Endothelial cell of umbilical vein (primary cell): Measurements from ENCODE around the gene LGR4. TPM values are rescaled to one million over a fixed set of nuclear protein-coding genes. Genes with fewer than 3 reads are reported as not detected.

Experiments
- BruUV-seq: library from RNA; stranded (reverse); fragments of 400-500 nt; replicated peaks from 2 replicates; lab custom pipeline; 2021; lab: Mats Ljungman, UMichigan
- CTCF ChIA-PET: fragments of 300-600, 350-600 bp; sonication (Branson Sonifier 250); formaldehyde crosslinking; loops from one replicate; lab custom pipeline; 2021; ENCODE audit warnings: antibody characterized with exemption, inconsistent platforms; lab: Charles Lee
- POLR2A ChIA-PET: fragments of 300-600, 350-600 bp; sonication (Branson Sonifier 250); formaldehyde crosslinking; loops from one replicate; lab custom pipeline; 2021; ENCODE audit warnings: antibody characterized with exemption, inconsistent platforms; lab: Charles Lee
- DNase-seq: peaks from one replicate; pipeline ENCODE4 v3.0.0-alpha.2; 2011; ENCODE audit warnings: low read depth, low spot score
- FAIRE-seq: peaks from 2 replicates; lab custom pipeline; 2011; peaks lifted over from hg19 to GRCh38; lab: Jason Lieb, UNC
- H2AFZ ChIP-seq: 2 replicates; pipeline ENCODE4 v1.6.0; 2012; ENCODE audit warnings: low read depth, low read length, control low read depth, inconsistent platforms
- H3K27ac ChIP-seq: 2 replicates; pipeline ENCODE4 v1.5.1; 2011; ENCODE audit warnings: low read depth, mild to moderate bottlenecking, control low read depth, low read length, moderate library complexity; ENCODE audit not compliant: insufficient read depth
- H3K27me3 ChIP-seq, 2 experiments: 2 replicates each; pipeline versions ENCODE4 v1.6.0 to v1.6.1; 2011; ENCODE audit warnings: low read length in 2 of 2, mixed read lengths in 1 of 2; ENCODE audit not compliant: control insufficient read depth in 2 of 2, insufficient read depth in 2 of 2
- H3K36me3 ChIP-seq, 2 experiments: 2 replicates in 1 of 2; 3 replicates in 1 of 2; pipeline ENCODE4 v1.5.1; 2011; ENCODE audit warnings: low read length in 2 of 2, mild to moderate bottlenecking in 1 of 2, moderate library complexity in 1 of 2; ENCODE audit not compliant: control insufficient read depth in 2 of 2, insufficient read depth in 2 of 2; ENCODE audit errors: extremely low read depth in 1 of 2
- H3K4me1 ChIP-seq: 3 replicates; pipeline ENCODE4 v1.5.1; 2011; ENCODE audit warnings: mild to moderate bottlenecking, low read length; ENCODE audit not compliant: control insufficient read depth, insufficient read depth; ENCODE audit errors: extremely low read depth
- H3K4me2 ChIP-seq: 2 replicates; pipeline ENCODE4 v1.6.1; 2011; ENCODE audit warnings: low read length, control low read depth, mixed read lengths; ENCODE audit not compliant: insufficient read depth
- H3K4me3 ChIP-seq, 3 experiments: fragments of 200-600 bp in 1 of 3; sonication (generic), shearing (Covaris generic) in 1 of 3; replicated peaks in 1 of 3; 2 replicates each; pipeline ENCODE4 v1.5.1; 2011 to 2016; ENCODE audit warnings: control low read depth in 3 of 3, low read length in 3 of 3, mild to moderate bottlenecking in 2 of 3, inconsistent platforms in 1 of 3, low read depth in 1 of 3, moderate library complexity in 1 of 3; ENCODE audit not compliant: insufficient read depth in 1 of 3
- H3K79me2 ChIP-seq: 2 replicates; pipeline ENCODE4 v1.6.0; 2012; ENCODE audit warnings: low read length, inconsistent platforms; ENCODE audit not compliant: control insufficient read depth, insufficient read depth
- H3K9ac ChIP-seq: replicated peaks from 2 replicates; pipeline ENCODE3; 2011; ENCODE audit warnings: low read length, control low read depth; ENCODE audit not compliant: insufficient read depth; ENCODE audit errors: extremely low read depth
- H3K9me1 ChIP-seq: replicated peaks from 3 replicates; pipeline ENCODE4 v1.6.0; 2011; ENCODE audit warnings: mild to moderate bottlenecking, low read length; ENCODE audit not compliant: control insufficient read depth, insufficient read depth; ENCODE audit errors: extremely low read depth
- H3K9me3 ChIP-seq: replicated peaks from 2 replicates; pipeline ENCODE4 v1.5.1; 2012; ENCODE audit warnings: low read length, inconsistent platforms; ENCODE audit not compliant: control insufficient read depth, insufficient read depth
- H4K20me1 ChIP-seq: replicated peaks from 2 replicates; pipeline ENCODE3; 2011; ENCODE audit warnings: mild to moderate bottlenecking, low read length; ENCODE audit not compliant: control insufficient read depth, insufficient read depth; ENCODE audit errors: extremely low read depth
- CTCF ChIP-seq, 2 donors: IDR thresholded peaks; 1 replicate in 1 of 2; 2 replicates in 1 of 2; pipeline ENCODE4 v1.5.1; 2011; ENCODE audit warnings: low read length in 2 of 2, mild to moderate bottlenecking in 2 of 2, moderate library complexity in 2 of 2, control low read depth in 1 of 2, inconsistent platforms in 1 of 2, low read depth in 1 of 2; ENCODE audit not compliant: insufficient read depth in 1 of 2; ENCODE audit errors: extremely low read depth in 1 of 2
- EZH2 ChIP-seq: IDR thresholded peaks from 2 replicates; pipeline ENCODE4 v1.6.1; 2012; ENCODE audit warnings: borderline replicate concordance, low read depth, mild to moderate bottlenecking, moderate library complexity, low read length, inconsistent platforms; ENCODE audit not compliant: severe bottlenecking
- FOS ChIP-seq: IDR thresholded peaks from 2 replicates; pipeline ENCODE4 v1.6.1; 2011; ENCODE audit warnings: mild to moderate bottlenecking, low read length, moderate library complexity, borderline replicate concordance; ENCODE audit not compliant: insufficient read depth
- GATA2 ChIP-seq: IDR thresholded peaks from 2 replicates; pipeline ENCODE4 v1.7.0; 2011; ENCODE audit warnings: low read depth, mild to moderate bottlenecking, moderate library complexity, mixed read lengths, low read length; ENCODE audit not compliant: insufficient read length, insufficient read depth
- JUN ChIP-seq: IDR thresholded peaks from 2 replicates; pipeline ENCODE4 v1.6.1; 2011; ENCODE audit warnings: borderline replicate concordance, low read depth; ENCODE audit not compliant: insufficient read length, insufficient read depth
- MAX ChIP-seq: IDR thresholded peaks from 2 replicates; pipeline ENCODE4 v1.6.1; 2011; ENCODE audit not compliant: insufficient read depth, insufficient read length
- MYC ChIP-seq: IDR thresholded peaks from one replicate; pipeline ENCODE4 v1.6.1; 2011; ENCODE audit warnings: mild to moderate bottlenecking, low read depth, low read length
- POLR2A ChIP-seq: IDR thresholded peaks from 2 replicates; pipeline ENCODE4 v1.6.1; 2012; ENCODE audit warnings: low read depth, mild to moderate bottlenecking, control low read depth, low read length
- POLR2AphosphoS5 ChIP-seq: IDR thresholded peaks from 2 replicates; pipeline ENCODE4 v1.6.1; 2012; ENCODE audit warnings: low read depth, mild to moderate bottlenecking, control low read depth, low read length, moderate library complexity; ENCODE audit not compliant: insufficient read depth
- dilution Hi-C: fragments of 300-500 bp; cut with MboI; formaldehyde crosslinking; loops from one replicate; pipeline ENCODE4 v1.15.0; 2019; ENCODE audit warnings: low sequenced_read_pairs; ENCODE audit not compliant: extremely low pct_ligation_motif_present
- intact Hi-C: fragments of 100-400 bp; cut with micrococcal nuclease; formaldehyde crosslinking; loops from one replicate; pipeline ENCODE4 v1.10.0; 2022
- polyA plus RNA-seq, 4 experiments: library from polyadenylated mRNA; depleted of rRNA in 3 of 4; stranded (reverse) in 3 of 4; unstranded in 1 of 4; fragments of >200 nt; gene quantifications; 2 replicates each; pipeline versions ENCODE4 v1.2.1 to v1.2.3, GENCODE V29; 2011 to 2012; ENCODE audit warnings: missing spikeins in 1 of 4
- total RNA-seq: library from RNA; stranded (reverse); gene quantifications from 2 replicates; pipeline ENCODE4 v1.2.3, GENCODE V29; 2021

The LGR4 gene
- total and polyA plus RNA-seq, 2 donors (not counting 3 experiments of a cell fraction or from before 2014, with no cell fraction given), result 1.3 to 3.1 TPM

DNA sequence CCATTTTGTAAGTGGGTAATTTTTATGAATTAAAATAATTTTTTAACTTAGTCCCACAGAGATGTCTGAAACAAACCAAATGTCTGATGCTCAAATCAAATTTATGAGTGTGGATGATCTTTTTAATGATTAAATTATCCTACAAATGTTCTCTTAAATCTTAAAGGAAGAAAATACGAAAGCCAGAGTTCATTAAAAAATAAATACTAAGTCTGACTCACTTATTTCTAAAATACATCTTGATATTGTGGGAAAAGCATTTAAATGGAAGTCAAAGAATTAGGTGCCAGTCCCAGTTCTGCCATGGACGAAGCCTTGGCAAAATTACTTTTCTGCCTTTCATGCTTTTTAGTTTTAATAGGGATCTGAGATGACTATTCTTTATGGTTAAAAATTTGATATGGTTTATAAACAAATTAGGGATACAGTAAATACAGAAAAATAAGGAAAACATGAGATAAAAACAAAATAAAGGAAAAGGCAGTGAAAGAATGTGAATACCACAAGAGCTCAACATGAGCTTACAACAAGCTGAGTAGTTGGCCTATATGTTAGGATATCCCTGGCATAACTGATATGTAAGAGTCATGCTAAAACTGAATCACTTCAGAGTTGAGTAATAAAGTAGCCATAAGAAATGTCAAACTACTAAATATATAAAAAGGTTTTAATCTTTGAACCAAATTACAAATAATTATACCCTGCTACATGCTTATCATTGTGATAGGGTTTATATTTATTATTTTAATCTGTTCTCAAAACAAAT lies 118.8 kb downstream of the LGR4 start:
- BruUV-seq, result no TSS peak
- dilution Hi-C loops, result no loop called here
- Histone ChIP-seq H3K9me1 (no peaks in the 10 kb centered on the region), H3K36me3 (no peaks in the 10 kb centered on the region), H3K4me3 (no peak overlapping the region), H3K4me2 (no peak overlapping the region), H2AFZ (no peak overlapping the region), H3K79me2 (no peaks in the 10 kb centered on the region), H3K27me3 (no peaks in the 10 kb centered on the region), H4K20me1 (no peaks in the 10 kb centered on the region), H3K4me1 (no peaks in the 10 kb centered on the region), H3K27ac (no peak overlapping the region), H3K9me3 (no peaks in the 10 kb centered on the region), H3K9ac (no peak overlapping the region)
- intact Hi-C loops, result no loop called here
- POLR2A ChIA-PET, result no interaction called here
- no peak for DNase-seq
- CTCF ChIA-PET, result no interaction called here
- TF ChIP-seq POLR2AphosphoS5 (no peak), POLR2A (no peak), MAX (no peak), FOS (no peak), JUN (no peak), MYC (no peak), GATA2 (no peak), EZH2 (no peak), CTCF (IDR thresholded peaks at IDR 0.05; ENCODE audit: extremely low read depth in 1 of 2, insufficient read depth in 1 of 2, low read depth in 1 of 2, low read length in 2 of 2) (no peak)
- no peak for FAIRE-seq
